Loucy (cell line): Measurements from ENCODE around the gene MYO18A.

ENCODE experiments used
- EZH2phosphoT487 ChIP-seq: fragments of 200-600 bp; IDR thresholded peaks from 2 replicates; pipeline ENCODE4 v1.6.1; 2018; ENCODE audit warnings: antibody characterized with exemption, mild to moderate bottlenecking, moderate library complexity, borderline replicate concordance
- TF ChIP-seq, protein P1 (sequence below): fragments of 200-600 bp; sonication (generic); conservative IDR thresholded peaks from 2 replicates; pipeline ENCODE4 v1.5.1; 2014; ENCODE audit warnings: mild to moderate bottlenecking, antibody characterized with exemption, low read length

DNA sequence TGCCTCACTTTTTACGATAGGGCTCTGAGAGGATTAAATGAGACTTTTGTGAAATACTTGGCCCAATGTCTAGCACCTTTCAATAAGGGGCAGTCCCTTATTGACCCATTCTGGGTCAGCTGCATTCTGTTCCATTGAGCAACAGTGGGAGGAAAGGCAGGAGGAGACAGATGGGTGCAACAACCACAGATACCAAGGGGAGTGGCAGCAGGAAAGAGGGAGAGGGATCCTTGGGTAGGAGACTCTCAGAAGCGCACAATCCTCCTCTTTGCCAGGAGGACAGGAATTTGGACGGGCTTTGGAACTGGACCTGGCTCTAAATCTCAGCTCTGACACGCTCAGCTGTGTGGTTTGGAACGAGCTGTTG lies 133.7 kb downstream of the MYO18A start:
- TF ChIP-seq, protein P1, sequence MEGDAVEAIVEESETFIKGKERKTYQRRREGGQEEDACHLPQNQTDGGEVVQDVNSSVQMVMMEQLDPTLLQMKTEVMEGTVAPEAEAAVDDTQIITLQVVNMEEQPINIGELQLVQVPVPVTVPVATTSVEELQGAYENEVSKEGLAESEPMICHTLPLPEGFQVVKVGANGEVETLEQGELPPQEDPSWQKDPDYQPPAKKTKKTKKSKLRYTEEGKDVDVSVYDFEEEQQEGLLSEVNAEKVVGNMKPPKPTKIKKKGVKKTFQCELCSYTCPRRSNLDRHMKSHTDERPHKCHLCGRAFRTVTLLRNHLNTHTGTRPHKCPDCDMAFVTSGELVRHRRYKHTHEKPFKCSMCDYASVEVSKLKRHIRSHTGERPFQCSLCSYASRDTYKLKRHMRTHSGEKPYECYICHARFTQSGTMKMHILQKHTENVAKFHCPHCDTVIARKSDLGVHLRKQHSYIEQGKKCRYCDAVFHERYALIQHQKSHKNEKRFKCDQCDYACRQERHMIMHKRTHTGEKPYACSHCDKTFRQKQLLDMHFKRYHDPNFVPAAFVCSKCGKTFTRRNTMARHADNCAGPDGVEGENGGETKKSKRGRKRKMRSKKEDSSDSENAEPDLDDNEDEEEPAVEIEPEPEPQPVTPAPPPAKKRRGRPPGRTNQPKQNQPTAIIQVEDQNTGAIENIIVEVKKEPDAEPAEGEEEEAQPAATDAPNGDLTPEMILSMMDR, result no peak
- no peak for TF ChIP-seq EZH2phosphoT487
